Stimulated activated CD4-positive, alpha-beta T cell treated with anti-CD3 and anti-CD28 coated beads, Interleukin-4, amount 100 ng/mL, for 1 hour (primary cell): ENCODE data around the gene CCT8.
A peak's percentile ranks its signal among the peaks of the same experiment; 100 is the strongest.

Source experiments
- DNase-seq: peaks from one replicate; pipeline ENCODE4 v3.0.0-alpha.2; 2020

The CCT8 gene, protein sequence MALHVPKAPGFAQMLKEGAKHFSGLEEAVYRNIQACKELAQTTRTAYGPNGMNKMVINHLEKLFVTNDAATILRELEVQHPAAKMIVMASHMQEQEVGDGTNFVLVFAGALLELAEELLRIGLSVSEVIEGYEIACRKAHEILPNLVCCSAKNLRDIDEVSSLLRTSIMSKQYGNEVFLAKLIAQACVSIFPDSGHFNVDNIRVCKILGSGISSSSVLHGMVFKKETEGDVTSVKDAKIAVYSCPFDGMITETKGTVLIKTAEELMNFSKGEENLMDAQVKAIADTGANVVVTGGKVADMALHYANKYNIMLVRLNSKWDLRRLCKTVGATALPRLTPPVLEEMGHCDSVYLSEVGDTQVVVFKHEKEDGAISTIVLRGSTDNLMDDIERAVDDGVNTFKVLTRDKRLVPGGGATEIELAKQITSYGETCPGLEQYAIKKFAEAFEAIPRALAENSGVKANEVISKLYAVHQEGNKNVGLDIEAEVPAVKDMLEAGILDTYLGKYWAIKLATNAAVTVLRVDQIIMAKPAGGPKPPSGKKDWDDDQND

GRCh38 chr21:29073222-29074006 lies at the start of gene CCT8:
CCT8 (minus strand) TSS chr21:29073648; CDS start chr21:29073590, 58 bp downstream.
- DNase-seq = peak; percentile 99

DNA sequence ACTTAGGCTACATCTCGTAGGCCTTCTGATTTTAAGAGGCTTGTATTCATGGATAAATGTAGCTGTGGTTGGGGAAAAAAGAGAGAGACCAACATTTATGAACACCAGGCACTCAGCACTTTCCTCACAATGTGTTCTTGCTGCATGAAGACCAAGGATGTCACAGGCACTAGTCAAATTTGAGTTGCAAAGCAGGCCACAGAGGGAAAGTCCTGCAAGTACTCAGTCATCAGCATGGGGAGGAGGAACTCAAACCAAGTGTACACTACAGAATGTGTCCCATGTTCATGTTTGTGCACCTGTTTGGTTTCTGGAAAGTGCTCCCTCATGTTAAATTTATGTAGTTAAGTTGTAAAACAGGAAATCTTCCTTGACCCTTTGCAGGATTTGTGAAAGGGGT lies 48.3 kb upstream of the CCT8 start:
- no peak for DNase-seq

GRCh38 chr21:29117372-29117955 lies 44.0 kb upstream of the CCT8 start:
- DNase-seq = no peak

GRCh38 chr21:29115899-29116298 lies 42.5 kb upstream of the CCT8 start:
- no peak for DNase-seq

- DNase-seq = no peak
Measured at GRCh38 chr21:29114765-29115500, 41.5 kb upstream of the CCT8 start.

GRCh38 chr21:29105218-29105617 lies 31.8 kb upstream of the CCT8 start:
- DNase-seq = no peak

GRCh38 chr21:29104239-29104708 lies 30.8 kb upstream of the CCT8 start:
- no peak for DNase-seq

- no peak for DNase-seq
Measured at GRCh38 chr21:29102791-29103257, 29.4 kb upstream of the CCT8 start.

DNA sequence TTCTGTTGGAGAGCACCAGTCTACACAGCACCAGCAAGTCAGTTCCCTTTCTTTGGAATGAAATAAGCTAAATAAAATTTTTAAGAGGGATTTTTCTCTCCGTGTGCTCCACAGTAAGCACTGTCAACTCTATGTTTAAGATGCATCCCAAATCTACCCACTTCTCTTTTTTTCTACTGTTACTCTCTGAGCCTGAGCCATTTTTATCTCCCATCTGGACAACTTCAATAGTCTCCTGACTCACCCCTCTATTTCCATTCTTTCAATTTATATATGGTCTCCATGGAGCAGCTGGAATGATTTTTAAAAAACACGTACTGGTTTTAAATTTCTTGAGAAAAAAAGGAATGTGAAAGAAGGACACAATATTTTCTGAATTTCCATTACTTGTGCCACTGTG lies 24.7 kb upstream of the CCT8 start:
- no peak for DNase-seq

GRCh38 chr21:29096218-29097015 lies 23.0 kb upstream of the CCT8 start:
- no peak for DNase-seq

DNA sequence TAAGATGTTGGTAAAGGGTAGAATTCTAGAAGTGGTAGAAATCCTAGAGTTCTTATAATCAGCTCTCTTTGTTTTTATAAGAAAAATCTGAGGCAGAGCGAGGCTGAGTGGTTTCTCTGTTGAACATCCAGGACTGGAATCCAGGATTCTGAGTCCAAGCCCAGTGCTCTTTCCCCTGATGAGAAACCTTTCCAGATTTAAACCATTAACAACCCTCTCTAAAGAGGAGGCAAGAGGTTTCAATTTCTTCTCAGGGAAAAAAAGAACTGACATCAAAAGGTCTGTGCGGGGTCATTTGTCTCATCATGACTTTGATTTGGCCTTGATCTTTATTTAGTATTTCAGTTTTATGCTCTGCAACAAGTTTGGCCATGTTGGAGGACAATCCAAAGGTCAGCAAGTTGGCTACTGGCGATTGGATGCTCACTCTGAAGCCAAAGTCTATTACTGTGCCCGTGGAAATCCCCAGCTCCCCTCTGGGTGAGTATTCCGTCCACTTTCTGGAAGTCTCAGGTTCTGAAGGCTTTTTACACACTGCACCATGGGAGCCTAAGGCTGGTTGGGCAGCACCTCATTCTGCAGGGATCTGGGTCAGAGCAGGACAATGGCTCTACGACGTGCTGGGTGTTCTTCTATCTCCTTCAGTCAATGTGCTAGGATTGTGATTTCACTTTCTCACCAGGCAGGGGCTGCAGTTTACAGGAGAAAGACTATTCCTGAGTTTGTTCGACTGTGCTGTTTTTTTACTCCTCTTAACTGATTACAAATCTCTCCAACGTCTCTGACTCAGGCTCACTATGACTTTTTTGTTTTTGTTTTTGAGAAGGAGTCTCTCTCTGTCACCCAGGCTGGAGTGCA lies 18.9 kb upstream of the CCT8 start:
- no peak for DNase-seq

- no peak for DNase-seq
Measured at GRCh38 chr21:29091033-29091432, 17.6 kb upstream of the CCT8 start.

DNA sequence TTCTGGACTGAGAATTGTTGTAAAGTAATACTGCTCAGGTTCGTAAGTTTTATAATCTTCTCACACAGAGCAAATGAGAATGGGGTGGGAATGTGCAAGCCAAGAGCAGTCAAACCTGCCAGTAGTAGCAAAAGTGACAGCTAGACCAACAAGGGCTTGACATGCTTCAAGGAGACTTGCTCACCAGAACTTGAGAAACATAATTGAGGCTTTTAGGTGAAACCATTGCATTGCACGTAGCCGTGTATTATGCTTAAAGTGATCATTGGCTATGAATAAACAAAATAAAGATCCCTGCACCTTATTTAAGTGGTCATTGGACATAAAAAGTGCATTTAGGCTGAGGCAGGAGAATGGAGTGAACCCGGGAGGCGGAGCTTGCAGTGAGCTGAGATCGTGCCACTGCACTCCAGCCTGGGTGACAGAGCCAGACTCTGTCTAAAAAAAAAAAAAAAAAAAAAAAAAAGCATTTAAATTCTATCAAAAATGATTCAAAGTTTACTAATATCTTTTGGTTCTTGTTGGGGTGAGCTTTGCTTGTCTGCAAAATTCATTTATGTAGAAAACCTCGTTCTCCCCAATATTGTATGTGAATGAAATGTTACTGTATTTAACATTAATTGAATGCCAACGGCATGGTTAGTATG lies 11.8 kb upstream of the CCT8 start:
- no peak for DNase-seq

- no peak for DNase-seq
Measured at GRCh38 chr21:29084372-29084771, 10.9 kb upstream of the CCT8 start.

GRCh38 chr21:29083306-29083705 lies 9.9 kb upstream of the CCT8 start:
- no peak for DNase-seq

- DNase-seq = no peak
Measured at GRCh38 chr21:29082046-29082815, 8.8 kb upstream of the CCT8 start.

GRCh38 chr21:29080454-29080941 lies 7.0 kb upstream of the CCT8 start:
- DNase-seq = no peak

GRCh38 chr21:29078869-29079767 lies 5.7 kb upstream of the CCT8 start:
- no peak for DNase-seq
